Stimulated activated CD4-positive, alpha-beta T cell treated with anti-CD3 and anti-CD28 coated beads, TNF-alpha, amount 100 ng/mL, for 24 hours (primary cell): ENCODE measurements around the gene CFAP141.
"Not testable (repeated sequence)": the region's sequence is repeated elsewhere in the genome, so short reads cannot be mapped to it uniquely, and the experiment has no call there.

ENCODE experiments used
- DNase-seq, 3 experiments: peaks; one replicate each; pipeline ENCODE4 v3.0.0-alpha.2; 2020; ENCODE audit warnings: low read depth in 3 of 3

CFAP141 gene

DNA sequence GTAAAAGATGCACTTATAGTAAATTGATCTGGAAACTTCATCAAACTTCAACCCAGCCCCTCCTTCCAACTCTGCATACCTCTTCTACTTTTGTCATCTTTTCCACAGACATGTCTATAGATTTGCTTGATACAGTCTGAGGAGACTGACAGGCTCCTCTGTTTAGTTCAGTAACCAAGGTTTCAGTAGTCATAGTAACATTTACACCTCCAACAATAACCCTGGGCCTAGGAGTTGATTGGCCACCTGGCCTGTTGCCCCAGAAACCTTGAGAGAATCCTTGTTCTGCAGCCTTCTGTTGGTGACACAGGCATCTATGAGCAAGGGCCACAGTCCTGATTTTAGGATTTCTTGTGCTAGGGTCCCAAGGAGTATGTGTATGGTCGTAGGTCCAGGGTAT lies at the start of gene CFAP141:
Gene CFAP141 (minus strand): TSS at position 138 of the 400 bp plus-strand sequence. CDS start 26 bp downstream, at position 112.
- DNase-seq: peak in 1 of 3 experiments; percentile 12

DNA sequence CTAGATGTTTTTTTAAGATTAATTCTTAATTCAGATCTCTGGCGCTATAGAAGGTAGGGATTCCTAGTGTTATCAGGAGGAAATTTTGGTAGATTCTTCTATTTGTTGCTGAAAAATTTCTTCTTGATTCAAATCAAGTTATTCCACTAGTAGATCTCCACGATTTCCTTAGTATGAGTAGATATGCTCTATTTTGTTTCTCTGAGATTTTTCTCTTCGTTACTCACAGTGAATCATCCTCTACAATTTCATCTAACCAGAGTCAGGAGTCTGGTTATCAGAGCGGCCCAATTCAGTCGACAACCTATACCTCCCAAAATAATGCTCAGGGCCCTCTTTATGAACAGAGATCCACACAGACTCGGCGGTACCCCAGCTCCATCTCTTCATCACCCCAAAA lies 47.5 kb upstream of the CFAP141 start:
- no peak for DNase-seq

DNA sequence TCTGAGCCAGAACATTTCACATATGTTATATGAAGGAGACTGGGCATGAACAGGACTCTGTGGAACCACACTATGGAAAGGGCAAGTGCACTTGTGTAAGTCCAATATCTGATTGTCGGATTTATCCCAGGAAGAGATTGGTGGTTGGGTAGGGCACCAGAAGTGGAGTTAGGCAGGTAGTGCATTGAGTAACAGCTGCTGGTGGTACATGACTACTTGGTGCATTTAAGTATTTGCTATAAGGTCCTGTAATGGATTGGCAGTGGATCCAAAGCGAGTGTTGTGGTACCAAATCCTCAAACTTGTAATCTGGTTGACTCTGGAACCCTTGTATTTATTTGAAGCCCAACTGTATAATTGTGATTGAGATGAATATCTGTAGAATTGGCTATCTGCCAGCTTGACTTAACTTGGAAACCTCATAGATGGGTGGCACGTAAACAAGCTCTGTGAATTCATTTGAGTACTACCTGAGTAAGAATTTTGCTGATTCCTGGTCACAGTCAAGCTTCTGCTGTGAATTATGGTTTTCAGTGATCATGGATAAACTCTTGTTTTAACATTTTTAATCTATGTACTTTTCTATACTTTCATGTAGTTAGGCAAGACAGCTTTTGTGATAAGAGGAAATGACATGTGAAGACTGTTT lies 35.7 kb upstream of the CFAP141 start:
- DNase-seq: no peak

DNA sequence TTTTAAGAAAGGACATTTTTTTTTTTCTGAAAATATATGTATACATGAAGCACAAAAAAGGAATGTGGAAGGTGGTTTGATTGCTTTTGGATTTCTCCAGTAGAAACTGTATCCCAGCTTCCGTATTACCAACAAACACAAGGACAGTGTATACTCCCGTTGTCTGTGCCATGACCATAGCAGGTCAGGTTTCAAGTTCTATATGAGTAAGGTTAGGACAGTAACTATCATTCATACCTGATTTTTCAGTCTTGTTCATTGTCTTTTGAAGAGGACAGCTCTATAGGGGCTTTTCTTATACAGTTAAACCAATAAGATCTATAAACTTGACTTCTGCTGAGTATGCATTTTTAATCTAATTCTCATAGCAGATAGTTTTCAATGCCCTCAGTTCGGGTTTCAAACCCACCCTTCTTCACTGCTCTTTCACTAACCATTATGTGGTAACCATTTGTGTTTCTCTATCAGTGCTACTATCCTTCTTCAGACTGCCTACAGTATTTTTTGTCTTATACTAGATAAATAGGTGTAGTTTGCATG lies 34.2 kb upstream of the CFAP141 start:
- DNase-seq: no peak

DNA sequence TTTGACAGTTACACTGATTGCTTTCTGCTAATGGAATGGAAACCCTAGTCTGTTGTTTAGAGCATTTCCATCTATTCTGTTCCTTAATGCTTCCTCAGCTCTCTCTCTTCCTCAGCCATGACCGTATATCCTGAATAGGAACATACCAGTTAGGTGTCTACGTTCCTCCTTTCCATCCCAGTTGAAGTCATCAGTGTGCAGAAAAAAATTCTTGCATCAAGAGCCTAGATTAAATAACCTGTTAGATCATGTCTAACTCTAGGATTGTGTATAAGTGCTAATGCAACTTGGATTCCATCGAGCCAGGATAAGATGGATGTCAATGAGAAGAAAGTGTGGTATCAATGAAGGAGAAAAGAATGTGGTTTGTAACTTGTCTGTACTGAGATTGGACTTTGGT lies 33.4 kb upstream of the CFAP141 start:
- no peak for DNase-seq

DNA sequence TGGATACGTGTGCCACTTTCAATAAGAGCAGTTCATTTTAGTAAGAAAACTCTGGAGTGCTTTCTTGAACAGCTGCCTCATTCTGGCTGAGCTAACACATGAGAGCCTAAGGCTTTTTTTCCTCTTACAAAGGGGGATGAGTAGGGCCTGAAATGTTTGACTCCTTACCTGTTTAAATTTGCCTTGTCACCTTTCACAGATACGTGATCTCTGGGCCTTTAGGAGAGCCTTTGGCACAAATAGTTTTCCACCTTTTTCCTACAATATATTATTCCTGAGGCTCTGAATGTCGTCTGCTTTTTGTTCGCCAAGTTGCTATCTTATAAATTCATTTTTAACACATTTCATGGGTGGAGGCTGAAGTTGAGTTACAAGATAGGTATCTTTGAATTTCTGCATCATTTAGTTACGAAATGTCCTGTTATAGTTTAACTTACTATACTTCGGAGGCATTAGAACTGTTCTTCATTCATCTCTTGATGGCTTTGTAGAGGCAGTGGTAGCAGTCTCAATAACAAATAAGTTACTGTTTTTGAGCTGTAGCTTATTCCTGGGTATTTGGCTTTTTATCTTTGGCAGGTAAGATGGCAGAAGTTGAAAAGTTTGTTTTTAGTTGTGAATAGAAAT lies 31.9 kb upstream of the CFAP141 start:
- DNase-seq: no peak

DNA sequence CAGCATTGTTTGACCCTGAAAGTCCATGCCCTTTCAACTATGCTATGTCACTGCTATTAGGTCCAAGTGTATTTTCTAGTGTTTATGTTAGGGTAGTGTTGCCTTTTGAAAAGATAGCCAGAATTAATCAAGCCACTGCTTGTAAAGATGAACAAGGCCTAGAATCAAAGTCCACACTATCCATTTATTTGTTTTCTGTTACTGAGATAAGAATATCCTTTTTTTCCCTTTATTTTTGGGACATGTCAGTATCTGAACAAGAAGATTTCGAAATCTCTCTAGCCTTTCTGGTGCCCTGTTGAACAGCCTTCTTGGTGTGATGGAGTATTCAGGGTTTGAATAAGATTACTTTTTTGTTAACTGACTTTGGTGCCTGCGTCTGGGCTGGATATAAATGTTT lies 31.3 kb upstream of the CFAP141 start:
- no peak for DNase-seq

DNA sequence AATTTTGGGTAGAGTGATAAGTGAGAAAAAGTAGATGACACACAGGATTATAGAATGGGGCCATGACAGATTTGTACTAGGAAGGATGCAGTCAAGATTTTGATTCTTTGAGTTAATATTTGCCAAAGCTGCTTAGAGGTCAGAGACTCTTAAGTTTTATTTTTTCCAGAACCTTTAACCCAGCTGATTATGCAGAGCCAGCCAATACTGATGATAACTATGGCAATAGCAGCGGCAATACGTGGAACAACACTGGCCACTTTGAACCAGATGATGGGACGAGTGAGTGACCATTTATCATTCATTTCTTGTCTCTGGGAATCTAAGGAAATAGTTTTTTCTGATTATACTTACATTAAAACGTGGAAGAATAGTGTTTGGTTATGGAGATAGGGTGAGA lies 30.7 kb upstream of the CFAP141 start:
- DNase-seq: no peak

DNA sequence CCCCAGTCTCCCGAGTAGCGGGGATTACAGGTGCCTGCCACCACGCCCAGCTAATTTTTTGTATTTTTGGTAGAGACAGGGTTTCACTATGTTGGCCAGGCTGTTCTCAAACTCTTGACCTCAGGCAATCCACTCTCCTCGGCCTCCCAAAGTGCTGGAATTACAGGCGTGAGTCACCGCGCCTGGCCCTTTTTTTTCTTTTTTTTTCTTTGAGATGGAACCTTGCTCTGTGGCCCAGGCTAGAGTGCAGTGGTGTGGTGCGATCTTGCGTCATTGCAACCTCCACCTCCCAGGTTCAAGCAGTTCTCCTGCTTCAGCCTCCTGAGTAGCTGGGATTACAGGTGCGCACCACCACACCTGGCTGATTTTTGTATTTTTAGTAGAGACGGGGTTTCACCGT lies 27.0 kb upstream of the CFAP141 start:
- not testable (repeated sequence) for DNase-seq

DNA sequence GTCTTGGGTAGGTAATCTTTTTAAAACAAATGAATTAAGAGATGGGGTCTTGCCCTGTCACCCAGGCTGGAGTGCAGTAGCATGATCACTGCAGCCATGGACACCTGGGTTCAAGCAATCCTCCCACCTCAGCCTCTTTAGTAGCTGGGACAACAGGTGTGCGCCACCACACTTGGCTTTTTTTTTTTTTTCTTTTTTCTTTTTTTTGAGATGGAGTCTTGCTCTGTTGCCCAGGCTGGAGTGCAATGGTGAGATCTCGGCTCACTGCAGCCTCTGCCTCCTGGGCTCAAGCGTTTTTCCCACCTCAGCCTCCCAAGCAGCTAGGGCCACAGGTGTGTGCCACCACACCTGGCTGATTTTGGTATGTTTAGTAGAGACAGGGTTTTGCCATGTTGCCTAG lies 25.0 kb upstream of the CFAP141 start:
- not testable (repeated sequence) for DNase-seq

DNA sequence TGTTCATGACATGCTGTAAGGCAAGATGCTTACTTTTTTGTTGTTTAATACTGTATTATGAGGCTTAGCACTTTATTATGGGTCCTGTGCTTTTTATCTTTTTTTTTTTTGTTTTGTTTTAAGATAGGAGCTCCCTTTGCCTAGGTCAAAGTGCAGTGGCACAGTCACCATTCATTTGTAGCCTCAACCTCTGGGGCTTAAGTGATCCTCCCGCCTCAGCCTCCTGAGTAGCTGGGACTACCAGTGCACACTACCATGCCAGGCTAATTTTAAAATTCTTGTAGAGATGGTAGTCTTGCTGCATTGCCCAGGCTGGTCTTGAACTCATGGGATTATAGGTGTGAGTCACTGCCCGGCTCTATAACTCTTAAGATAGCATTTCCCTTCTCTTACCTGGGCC lies 19.2 kb upstream of the CFAP141 start:
- no peak for DNase-seq

DNA sequence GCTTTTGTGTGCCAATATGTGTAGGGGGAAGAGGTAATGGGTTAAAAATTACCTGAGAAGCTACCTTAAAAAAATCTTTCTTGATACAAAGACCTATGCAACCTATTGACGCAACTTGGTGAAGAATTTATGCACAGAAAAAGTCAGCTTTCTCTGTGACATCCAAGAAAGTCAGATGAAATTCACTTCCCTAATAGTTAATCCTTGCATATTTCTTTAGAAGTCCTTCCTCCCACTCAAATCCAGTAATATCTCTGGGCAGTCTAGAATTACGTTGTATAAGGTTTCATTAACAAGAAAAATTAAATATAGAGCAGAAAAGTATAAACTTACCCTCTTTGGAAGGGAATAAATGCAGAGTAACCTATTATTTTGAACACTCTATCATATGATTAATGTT lies 17.5 kb upstream of the CFAP141 start:
- DNase-seq: no peak

DNA sequence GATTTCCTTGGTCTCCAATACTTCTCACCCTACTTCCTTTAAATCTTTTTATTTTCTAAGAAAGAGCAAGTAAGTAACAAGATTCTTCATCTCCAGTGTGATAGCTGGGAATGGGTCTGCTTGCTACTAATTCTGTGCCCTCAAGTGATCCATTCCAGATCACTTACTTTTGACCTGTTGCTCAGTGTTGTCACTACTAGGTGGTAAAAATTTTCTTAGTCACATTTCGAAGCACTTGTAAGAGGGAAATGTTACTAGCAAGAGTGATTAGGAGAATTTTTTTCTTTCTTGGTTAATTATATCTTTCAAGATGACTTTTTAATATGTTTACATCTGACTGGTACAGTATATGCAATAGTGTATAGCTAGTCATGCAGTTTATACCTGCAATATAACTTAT lies 16.8 kb upstream of the CFAP141 start:
- DNase-seq: no peak

DNA sequence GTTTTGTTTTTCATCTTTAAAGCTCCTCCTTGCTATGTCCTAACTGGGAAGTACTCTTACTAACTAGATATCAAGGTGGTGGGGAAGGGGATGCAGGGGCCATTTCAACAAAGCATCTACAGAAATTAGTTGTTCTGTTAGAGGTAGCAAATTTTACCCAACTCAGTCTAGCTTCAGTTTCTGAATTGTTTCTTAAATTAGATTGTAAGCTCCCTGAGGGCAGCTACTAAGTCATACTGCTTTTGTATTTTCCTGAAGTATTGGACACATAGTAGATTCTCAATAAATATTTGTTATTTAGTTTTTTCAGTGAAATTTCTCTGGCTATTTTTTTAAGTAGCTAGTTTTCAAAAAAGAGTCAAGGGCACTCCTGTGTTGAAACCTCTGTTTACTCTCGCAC lies 16.4 kb upstream of the CFAP141 start:
- no peak for DNase-seq

DNA sequence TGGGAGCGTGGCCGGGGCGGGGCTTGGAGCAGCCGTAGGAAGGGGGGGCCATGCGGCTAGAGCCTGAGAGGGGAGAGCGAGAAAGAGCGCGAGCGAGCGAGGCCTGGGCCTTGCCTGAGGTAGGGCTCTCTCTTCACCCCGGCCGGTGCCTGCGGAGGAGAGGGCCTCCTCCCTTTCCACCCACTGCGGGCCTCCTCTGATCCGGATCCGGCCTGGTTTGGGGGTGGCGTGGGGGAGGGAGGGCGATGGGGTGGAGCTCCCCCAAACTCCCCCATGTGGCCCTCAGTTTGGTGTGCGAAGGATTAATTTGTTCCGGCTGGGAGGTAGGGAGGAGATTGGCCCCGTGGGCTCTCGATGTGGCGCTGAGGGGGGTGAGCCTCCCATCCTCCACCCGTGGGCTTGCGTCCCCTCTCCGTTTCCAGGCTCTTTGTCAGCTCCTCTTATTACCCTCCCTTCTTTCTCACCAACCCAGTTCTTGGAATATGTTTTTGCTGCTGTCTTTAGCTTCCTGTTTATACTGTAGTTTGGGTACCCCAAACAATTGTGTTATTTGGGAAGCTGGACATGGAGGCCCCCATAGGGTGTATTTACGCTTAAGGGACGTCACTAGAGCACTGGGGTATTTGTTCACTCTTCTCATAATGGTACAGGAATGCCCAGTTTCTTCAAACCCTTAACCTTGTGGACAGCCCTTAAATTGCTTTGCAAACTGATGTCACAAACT lies 15.3 kb upstream of the CFAP141 start:
- DNase-seq: peak; percentile 42 to 59 (median 49)

DNA sequence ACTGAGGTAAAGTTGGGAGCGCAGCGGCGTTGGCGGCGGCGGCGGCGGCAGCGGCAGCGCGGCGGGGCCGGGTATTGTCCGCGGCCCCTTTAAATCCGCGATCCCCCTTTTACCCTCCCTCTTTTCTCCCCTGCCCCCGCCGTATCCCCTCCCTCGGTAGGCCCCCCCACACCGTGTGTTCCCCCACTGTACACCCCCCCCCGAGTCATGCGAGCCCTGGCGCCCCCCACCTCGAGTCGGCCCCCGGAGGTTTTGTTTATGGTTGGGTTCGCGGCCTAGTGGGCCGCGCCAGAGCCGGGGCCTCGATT lies 14.8 kb upstream of the CFAP141 start:
- DNase-seq: no peak

DNA sequence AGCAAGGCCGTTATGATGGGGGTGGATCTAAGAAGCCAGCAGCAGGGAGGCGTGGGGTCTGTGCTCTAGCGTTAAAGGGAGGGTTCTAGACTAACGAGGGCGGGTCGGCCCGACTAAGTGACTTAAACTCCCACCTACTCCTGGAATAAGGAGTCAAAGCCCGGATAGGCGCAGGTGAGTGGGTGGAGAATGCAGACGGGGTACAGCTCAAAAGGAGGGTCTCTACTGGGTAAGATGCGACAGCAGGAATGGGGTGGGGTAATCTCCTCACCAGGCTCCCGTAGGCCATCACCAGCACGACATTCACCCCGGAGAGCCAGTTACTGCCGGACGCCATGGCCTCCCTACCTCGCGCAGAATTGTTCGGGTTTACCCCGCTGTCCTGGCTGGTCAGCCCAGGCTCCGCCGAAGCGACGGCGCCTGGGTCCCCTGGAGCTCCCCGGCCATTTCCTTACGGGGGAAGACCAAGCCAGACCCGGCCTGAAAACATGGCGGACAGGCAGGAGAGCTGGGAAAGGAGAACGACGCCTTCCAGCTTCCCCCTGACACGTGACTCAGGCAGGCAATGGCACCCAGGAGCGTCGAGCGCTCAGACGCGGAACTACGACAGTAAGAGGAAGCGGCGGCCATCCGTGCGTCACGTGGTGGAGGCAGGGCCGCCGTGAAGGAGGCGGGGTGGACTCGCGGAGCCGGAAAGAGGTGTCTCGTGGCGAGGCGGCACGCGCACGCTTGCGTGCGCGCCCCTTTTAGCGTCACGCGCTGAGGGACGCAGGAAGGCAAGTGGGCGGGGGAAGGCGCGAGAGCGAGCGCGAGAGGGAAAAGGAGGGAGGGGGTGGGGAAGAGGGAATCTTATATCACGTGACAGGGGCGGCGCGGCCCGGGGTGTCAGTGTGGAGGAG lies 14.2 kb upstream of the CFAP141 start, which contains the start of gene UBAP2L:
Gene UBAP2L (plus strand): TSS at position 885 of the 899 bp plus-strand sequence. CDS start 4,169 bp downstream, outside the sequence.
- peak; percentile 97 to 99 (median 98) for DNase-seq

DNA sequence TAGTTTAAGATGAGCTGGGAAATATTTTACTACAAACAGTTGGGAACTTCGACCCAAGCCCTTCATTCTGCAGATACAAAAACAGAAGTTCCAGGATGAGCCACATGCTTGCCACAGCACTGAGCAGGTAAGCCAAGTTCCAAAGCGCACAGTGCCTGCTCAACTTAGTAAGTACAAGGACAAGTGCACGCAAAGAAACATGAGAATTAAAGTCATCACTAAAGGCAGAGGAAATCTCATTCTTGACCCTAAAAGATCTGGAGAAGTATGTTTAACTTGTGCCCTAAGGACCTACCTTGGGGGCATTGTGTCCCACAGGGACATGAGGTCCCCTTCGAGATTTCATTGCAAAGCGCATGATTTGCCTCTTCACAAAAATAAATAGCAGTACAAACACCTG lies 13.4 kb upstream of the CFAP141 start:
- no peak for DNase-seq

DNA sequence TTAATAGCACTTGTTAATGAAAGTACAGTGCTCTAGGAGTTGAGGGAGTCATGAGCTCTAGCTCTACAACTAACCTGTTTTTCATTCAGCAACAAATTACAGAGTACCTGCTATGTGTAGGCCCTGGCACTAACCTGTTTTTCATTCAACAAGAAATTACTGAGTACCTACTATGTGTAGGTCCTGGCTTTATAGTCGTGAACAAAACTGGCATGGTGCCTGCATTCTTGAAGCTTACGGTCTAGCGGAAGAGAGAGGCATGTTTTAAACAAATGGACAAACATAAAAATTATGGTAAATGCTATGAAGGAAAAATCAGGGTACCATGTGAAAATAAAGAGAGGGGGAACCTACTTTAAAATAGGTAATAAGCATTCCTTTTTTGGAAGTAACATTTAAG lies 12.4 kb upstream of the CFAP141 start:
- no peak for DNase-seq

DNA sequence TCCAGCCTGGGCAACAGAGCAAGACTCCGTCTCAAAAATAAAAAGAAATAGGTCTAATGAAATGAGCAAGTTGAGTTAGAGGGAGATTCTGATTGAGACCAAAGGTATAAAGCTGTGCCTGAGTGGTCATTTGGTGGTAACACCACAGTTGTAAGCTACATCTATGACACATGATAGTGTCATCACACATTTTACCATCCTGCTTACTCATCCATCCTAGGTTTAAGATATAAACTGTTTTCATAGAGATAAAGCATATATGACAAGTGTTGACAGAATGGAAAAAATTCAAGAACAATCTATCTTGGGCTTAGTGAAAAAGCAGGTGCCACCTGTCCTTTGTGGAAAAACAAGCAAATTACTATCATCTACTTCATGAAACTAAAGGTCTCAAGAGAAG lies 7.1 kb upstream of the CFAP141 start:
- DNase-seq: no peak

DNA sequence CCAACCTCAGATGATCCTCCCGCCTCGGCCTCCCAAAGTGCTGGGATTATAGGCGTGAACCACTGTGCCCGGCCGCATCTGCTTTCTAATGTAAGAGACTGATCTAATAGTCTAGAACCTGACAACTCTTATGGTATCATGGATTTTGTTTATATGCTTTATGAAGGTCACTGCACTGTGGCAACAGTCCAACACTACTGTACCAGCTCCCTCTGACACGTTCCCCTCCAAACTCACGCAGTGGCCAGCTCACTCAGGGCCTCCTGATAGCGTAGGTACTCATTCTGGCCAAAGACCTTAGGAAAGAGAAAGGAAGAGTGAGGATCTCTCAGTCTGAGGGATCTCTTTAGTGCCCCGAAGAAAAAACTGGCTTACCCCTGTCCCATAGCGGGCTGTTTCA lies 6.0 kb upstream of the CFAP141 start:
- no peak for DNase-seq
